Activated T-cell treated with anti-CD3 and anti-CD28 coated beads for 1 hour (primary cell): ENCODE results near the gene KCNK4.

Source experiments
- DNase-seq: peaks from one replicate; pipeline ENCODE4 v3.0.0-alpha.2; 2020; ENCODE audit warnings: low read depth

Gene KCNK4

DNA sequence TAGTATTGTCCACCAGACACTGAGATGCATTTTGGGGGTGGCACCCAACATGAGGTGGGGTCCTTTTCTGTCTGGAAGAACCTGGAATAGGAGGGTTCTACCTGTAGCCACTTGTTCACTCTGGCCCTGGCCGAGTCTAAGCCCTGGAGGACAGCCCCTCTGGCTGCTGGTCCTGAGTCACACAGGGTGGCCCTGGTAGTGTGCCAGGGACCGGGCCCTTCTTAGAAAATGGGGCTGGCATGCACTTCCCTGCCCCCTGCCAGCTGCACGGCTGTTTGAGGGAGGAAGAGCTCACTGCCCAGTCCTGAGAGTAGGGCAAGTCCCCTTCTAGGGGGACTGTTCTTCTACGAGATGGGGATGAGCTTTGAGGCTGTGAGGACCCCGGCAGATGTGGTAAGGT, 37.6 kb upstream of the KCNK4 start:
- no peak for DNase-seq

DNA sequence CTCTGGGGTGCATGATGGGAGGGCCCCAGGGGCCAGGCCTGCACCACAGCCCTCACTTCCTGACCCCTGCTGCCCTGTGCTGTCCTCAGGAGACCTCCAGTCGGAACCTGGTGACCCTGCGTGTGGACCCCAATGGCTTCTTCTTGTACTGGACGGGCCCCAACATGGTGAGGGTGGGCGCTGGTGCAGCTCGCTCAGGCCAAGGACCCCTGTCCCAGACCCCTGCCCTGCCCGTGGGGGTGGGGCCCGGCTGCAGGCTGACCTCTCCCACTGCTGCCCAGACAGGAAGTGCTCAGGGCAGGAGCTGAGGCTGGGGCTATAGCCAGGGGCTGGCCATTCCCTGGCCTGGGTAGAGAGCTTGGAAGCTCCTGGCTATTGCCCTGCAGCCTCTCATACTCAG, 36.8 kb upstream of the KCNK4 start:
- no peak for DNase-seq

GRCh38 chr11:64255135-64256128, 35.7 kb upstream of the KCNK4 start:
- DNase-seq: no peak

DNA sequence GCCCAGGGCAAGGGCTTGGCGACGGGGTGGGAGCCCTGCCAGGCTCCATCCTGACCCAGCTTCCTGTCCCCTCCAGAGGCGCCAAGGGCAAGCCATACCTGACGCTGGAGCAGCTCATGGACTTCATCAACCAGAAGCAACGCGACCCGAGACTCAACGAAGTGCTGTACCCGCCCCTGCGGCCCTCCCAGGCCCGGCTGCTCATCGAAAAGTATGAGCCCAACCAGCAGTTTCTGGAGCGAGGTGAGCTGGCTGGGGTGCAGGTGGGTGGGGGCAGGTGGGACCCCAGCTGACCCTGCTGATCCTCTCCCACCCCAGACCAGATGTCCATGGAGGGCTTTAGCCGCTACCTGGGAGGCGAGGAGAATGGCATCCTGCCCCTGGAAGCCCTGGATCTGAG, 34.8 kb upstream of the KCNK4 start:
- no peak for DNase-seq

- DNase-seq: no peak
Measured at GRCh38 chr11:64258356-64258755, 32.7 kb upstream of the KCNK4 start.

DNA sequence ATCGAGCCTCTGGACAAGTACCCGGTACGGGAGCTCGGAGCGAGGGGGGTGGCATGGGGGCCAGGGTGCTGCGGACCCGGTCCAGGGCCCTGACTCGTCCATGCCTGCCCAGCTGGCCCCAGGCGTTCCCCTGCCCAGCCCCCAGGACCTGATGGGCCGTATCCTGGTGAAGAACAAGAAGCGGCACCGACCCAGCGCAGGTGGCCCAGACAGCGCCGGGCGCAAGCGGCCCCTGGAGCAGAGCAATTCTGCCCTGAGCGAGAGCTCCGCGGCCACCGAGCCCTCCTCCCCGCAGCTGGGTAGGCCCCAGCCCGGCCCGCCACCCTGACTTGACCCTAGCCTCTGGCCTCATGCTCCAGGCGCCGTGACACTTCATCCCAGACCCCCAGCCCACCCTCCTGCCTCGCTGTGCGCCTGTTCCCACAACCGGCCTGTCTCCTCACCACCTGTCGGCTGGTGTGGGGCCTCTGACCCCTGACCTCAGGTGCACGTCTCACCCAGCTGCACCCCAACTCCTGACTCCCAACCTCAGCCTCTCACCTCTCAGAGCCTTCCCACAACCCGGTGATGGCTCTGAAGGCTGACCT, 32.1 kb upstream of the KCNK4 start:
- no peak for DNase-seq

- no peak for DNase-seq
Measured at GRCh38 chr11:64259533-64260067, 31.5 kb upstream of the KCNK4 start.

- no peak for DNase-seq
Measured at GRCh38 chr11:64260147-64260708, 30.9 kb upstream of the KCNK4 start.

DNA sequence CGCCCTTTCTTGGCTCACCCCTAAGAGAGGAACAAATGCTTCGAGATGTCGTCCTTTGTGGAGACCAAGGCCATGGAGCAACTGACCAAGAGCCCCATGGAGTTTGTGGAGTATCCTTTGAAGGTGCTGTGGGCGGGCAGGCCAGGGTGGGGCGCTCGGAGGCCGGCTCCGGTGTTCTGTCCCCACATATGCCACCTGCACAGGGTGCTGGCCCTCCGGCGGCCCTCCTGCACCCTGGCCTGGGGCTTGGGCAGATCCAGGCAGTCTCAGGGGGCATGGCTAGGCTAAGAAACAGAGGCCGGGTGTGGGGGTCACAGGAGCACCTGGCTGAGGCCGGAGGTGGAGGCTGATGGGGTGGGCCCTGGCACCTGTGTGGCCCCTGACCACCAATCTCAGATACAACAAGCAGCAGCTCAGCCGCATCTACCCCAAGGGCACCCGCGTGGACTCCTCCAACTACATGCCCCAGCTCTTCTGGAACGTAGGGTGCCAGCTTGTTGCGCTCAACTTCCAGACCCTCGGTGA, 29.5 kb upstream of the KCNK4 start:
- no peak for DNase-seq

DNA sequence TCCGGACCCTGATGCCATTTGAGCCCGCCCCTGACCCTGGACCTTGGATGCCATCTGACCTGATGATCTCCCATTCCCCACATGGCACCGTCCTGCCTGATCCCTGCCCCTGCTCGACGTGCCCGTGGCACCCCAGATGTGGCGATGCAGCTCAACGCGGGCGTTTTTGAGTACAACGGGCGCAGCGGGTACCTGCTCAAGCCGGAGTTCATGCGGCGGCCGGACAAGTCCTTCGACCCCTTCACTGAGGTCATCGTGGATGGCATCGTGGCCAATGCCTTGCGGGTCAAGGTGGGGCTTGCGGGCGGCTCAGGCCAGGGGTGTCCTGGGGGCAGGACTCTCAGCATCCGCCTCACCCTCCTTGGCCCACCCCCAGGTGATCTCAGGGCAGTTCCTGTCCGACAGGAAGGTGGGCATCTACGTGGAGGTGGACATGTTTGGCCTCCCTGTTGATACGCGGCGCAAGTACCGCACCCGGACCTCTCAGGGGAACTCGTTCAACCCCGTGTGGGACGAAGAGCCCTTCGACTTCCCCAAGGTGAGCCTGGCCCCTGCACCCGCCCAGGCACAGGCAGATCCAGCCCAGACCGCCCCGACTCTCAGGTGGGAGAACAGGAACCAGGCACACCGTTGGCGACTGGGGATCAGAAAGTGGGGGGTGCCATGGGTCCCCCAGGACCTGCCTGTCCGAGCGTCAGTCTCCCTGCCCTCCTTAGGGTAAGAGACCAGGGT, 28.7 kb upstream of the KCNK4 start:
- DNase-seq: no peak

- DNase-seq: no peak
Measured at GRCh38 chr11:64263021-64263946, 27.8 kb upstream of the KCNK4 start.

GRCh38 chr11:64263947-64264317, 27.2 kb upstream of the KCNK4 start:
- DNase-seq: no peak

- DNase-seq: no peak
Measured at GRCh38 chr11:64264371-64264852, 26.7 kb upstream of the KCNK4 start.

DNA sequence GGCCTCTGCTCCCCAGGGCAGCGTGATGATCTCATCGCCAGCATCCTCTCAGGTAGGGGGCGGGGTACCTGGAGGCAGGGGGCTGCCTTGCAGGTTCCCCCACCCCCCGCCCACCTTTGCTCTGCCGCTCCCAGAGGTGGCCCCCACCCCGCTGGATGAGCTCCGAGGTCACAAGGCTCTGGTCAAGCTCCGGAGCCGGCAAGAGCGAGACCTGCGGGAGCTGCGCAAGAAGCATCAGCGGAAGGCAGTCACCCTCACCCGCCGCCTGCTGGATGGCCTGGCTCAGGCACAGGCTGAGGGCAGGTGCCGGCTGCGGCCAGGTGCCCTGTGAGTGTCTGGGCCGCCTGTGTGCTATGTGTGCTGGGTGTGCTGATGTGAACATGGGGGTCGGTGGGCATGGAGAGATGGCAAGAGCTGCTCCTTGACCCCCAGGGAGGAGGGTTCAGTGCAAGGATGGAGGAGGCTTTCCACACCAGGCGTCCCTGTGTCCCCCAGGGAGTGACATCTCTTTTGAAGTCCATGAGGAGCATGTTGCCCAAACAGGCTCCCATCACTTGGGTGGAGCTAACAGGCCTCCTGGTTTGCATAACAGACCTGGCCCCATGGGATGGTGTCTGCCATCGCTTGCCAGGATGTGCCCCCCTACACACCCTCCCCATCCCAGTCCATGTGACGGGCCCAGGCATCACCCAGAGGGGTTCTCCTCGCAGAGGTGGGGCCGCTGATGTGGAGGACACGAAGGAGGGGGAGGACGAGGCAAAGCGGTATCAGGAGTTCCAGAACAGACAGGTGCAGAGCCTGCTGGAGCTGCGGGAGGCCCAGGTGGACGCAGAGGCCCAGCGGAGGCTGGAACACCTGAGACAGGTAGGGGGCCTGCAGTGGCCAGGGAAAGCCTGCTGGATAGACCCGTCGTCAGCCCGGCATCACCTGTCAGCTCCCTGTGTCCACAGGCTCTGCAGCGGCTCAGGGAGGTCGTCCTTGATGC, 25.6 kb upstream of the KCNK4 start:
- no peak for DNase-seq

DNA sequence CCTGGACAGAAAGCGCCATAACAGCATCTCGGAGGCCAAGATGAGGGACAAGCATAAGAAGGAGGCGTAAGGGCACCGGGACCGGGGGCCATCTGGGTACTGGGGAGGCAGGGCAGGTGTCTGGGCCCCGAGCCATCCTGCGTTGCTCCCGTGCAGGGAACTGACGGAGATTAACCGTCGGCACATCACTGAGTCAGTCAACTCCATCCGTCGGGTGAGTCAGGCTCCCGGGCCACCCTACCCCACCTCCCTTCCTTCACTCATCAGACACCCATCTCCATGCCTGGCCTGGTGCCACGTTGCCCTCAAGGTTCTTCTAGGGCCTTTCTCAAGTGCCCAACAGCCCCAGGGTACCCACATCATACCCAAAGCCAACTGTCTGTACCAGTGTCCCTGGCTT, 24.8 kb upstream of the KCNK4 start:
- DNase-seq: no peak

DNA sequence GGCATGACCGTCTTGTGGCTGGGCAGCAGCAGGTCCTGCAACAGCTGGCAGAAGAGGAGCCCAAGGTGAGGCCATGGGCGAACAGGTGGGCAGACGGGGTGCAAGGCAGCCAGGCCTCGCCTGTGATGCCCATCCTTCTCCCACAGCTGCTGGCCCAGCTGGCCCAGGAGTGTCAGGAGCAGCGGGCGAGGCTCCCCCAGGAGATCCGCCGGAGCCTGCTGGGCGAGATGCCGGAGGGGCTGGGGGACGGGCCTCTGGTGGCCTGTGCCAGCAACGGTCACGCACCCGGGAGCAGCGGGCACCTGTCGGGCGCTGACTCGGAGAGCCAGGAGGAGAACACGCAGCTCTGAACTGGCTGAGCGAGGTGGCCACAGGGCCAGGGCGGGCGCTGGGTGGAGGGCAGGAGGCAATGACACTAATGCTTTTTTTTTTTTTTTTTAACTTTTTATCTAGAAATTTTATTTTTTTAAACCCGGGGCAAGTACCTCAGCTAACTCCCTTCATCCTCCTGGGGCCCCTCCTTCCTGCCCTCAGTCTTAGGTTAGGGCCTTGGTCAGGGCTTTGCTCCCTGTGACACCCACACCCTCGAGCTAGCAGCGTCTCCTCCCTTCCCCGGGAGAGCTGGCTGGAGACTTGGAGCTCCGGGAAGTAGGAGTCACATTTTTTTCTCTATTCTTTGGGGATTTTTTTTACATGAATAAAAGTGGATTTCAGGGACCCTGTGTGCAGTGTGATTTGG, 23.7 kb upstream of the KCNK4 start:
- DNase-seq: no peak

GRCh38 chr11:64268025-64268892, 22.8 kb upstream of the KCNK4 start:
- DNase-seq: no peak
